Omental fat pad (tissue), 4 donors: ENCODE data around the gene SHC2. TPM values are rescaled to one million over a fixed set of nuclear protein-coding genes. Genes with fewer than 3 reads are reported as not detected.

ENCODE experiments used
- small RNA-seq: library from RNA; depleted of rRNA; stranded (forward); fragments of <200 nt; gene quantifications from one replicate; pipeline ENCODE3, GENCODE V24; 2016
- total RNA-seq, 4 donors: library from RNA; depleted of rRNA; stranded (reverse); fragments of >200 nt; gene quantifications; one replicate each; pipeline ENCODE4 v1.1.0, GENCODE V29; 2016

SHC2 gene
- total RNA-seq, 4 donors from 2014 or later = 11.7 to 27.1 (median 18.8) TPM

Small RNA genes lying within 50 kb of the gene (small RNA-seq; reads per million reads assigned to genes)
- not detected for gene RNA5SP462

Other genes with a start within 250 kb of the SHC2 start
- 10 to 100 TPM in 2 of 4 donors, 1 to 10 TPM in 2; 1.6 to 13.7 (median 9.2) TPM for gene PLPP2, start 169.6 kb downstream of the SHC2 start, total RNA-seq
- 10 to 100 TPM in 3 of 4 donors, 1 to 10 TPM in 1; 8.6 to 25.7 (median 16.6) TPM for gene MIER2, start 116.2 kb downstream of the SHC2 start, total RNA-seq
- gene C2CD4C, start 51.9 kb downstream of the SHC2 start, total RNA-seq = 1 to 10 TPM in 3 of 4 donors, under 1 TPM in 1; 0.19 to 9.6 (median 1.8) TPM
- under 1 TPM in 1 of 4 donors, not detected in 3; 0.69 TPM for gene MADCAM1, start 35.5 kb upstream of the SHC2 start, total RNA-seq
- gene TPGS1, start 46.5 kb upstream of the SHC2 start, total RNA-seq = 10 to 100 TPM; 45.5 to 61.2 (median 46.1) TPM
- 10 to 100 TPM; 40.2 to 67.7 (median 55.5) TPM for gene CDC34, start 70.7 kb upstream of the SHC2 start, total RNA-seq
- 1 to 10 TPM in 2 of 4 donors, not detected in 2; 1.1 to 3.7 TPM for gene GZMM, start 83.0 kb upstream of the SHC2 start, total RNA-seq
- 100 to 1,000 TPM; 331 to 521 (median 417) TPM for gene BSG, start 111.6 kb upstream of the SHC2 start, total RNA-seq
- under 1 TPM in 2 of 4 donors, not detected in 2; 0.13 to 0.56 TPM for gene HCN2, start 128.8 kb upstream of the SHC2 start, total RNA-seq
- 10 to 100 TPM; 17.3 to 33.8 (median 30.1) TPM for gene POLRMT, start 172.5 kb upstream of the SHC2 start, total RNA-seq
- gene FGF22, start 178.8 kb upstream of the SHC2 start, total RNA-seq = under 1 TPM in 1 of 4 donors, not detected in 3; 0.38 TPM
- gene RNF126, start 202.2 kb upstream of the SHC2 start, total RNA-seq = 10 to 100 TPM; 40.1 to 87.7 (median 47.7) TPM
- 100 to 1,000 TPM; 120 to 212 (median 152) TPM for gene FSTL3, start 215.4 kb upstream of the SHC2 start, total RNA-seq
- under 1 TPM in 1 of 4 donors, not detected in 3; 0.95 TPM for gene PRSS57, start 234.4 kb upstream of the SHC2 start, total RNA-seq
- gene PALM, start 247.9 kb upstream of the SHC2 start, total RNA-seq = 100 to 1,000 TPM in 1 of 4 donors, 10 to 100 TPM in 3; 44.6 to 119 (median 54.8) TPM